Mesendoderm (in vitro differentiated cells): ENCODE measurements around the gene SSH2.

ENCODE experiments used
- DNase-seq: peaks from one replicate; pipeline ENCODE4 v3.0.0; 2013
- H2AK5ac ChIP-seq: 2 replicates; pipeline ENCODE4 v1.6.1; 2013; ENCODE audit warnings: low read length, inconsistent platforms
- H2BK120ac ChIP-seq: 2 replicates; pipeline ENCODE4 v1.6.1; 2013; ENCODE audit warnings: low read depth, mild to moderate bottlenecking, low read length, moderate library complexity, mixed read lengths
- H2BK15ac ChIP-seq: replicated peaks from 2 replicates; pipeline ENCODE4 v1.6.1; 2013; ENCODE audit warnings: low read depth, mild to moderate bottlenecking, moderate library complexity
- H2BK5ac ChIP-seq: 2 replicates; pipeline ENCODE4 v1.6.1; 2013; ENCODE audit warnings: low read length, inconsistent platforms
- H3K18ac ChIP-seq: 2 replicates; pipeline ENCODE4 v1.6.1; 2013; ENCODE audit warnings: mild to moderate bottlenecking, low read length, mixed read lengths
- H3K23ac ChIP-seq: one replicate; pipeline ENCODE4 v1.6.1; 2013; ENCODE audit warnings: low read length
- H3K27ac ChIP-seq: 2 replicates; pipeline ENCODE4 v1.5.1; 2013; ENCODE audit warnings: low read depth, mild to moderate bottlenecking, inconsistent platforms, low read length, moderate library complexity
- H3K27me3 ChIP-seq: 2 replicates; pipeline ENCODE4 v1.6.1; 2013; ENCODE audit warnings: low read length, control low read depth, mild to moderate bottlenecking, inconsistent platforms; ENCODE audit not compliant: insufficient read depth, poor library complexity
- H3K36me3 ChIP-seq: 2 replicates; pipeline ENCODE4 v1.6.1; 2013; ENCODE audit warnings: low read length, inconsistent platforms; ENCODE audit not compliant: control insufficient read depth, insufficient read depth
- H3K4ac ChIP-seq: one replicate; pipeline ENCODE4 v1.6.1; 2013; ENCODE audit warnings: low read depth, mild to moderate bottlenecking, low read length, moderate library complexity
- H3K4me1 ChIP-seq: 2 replicates; pipeline ENCODE4 v1.6.1; 2013; ENCODE audit warnings: low read depth, low read length, inconsistent platforms; ENCODE audit not compliant: control insufficient read depth
- H3K4me2 ChIP-seq: 2 replicates; pipeline ENCODE4 v1.6.1; 2013; ENCODE audit warnings: low read length
- H3K4me3 ChIP-seq: 2 replicates; pipeline ENCODE4 v1.5.1; 2013; ENCODE audit warnings: mild to moderate bottlenecking, low read length
- H3K56ac ChIP-seq: one replicate; pipeline ENCODE4 v1.6.1; 2013; ENCODE audit warnings: low read length
- H3K79me1 ChIP-seq: 2 replicates; pipeline ENCODE4 v1.6.1; 2013; ENCODE audit warnings: low read length, inconsistent platforms
- H3K79me2 ChIP-seq: 2 replicates; pipeline ENCODE4 v1.6.1; 2013; ENCODE audit warnings: mild to moderate bottlenecking, low read length; ENCODE audit not compliant: control insufficient read depth, insufficient read depth
- H3K9ac ChIP-seq: 2 replicates; pipeline ENCODE4 v1.6.1; 2013; ENCODE audit warnings: low read length, inconsistent platforms
- H4K5ac ChIP-seq: one replicate; pipeline ENCODE4 v1.6.1; 2013; ENCODE audit warnings: low read length
- H4K8ac ChIP-seq: one replicate; pipeline ENCODE4 v1.6.1; 2013; ENCODE audit warnings: low read depth, mild to moderate bottlenecking, control low read depth, low read length, moderate library complexity
- WGBS: extraction: QIAGEN DNeasy Blood & Tissue Kit; methylation state at CpG from one replicate; pipeline ENCODE4 v1.1.7; 2013; ENCODE audit warnings: low lambda C conversion rate, missing lambda C conversion rate; ENCODE audit not compliant: insufficient coverage; ENCODE audit errors: extremely low coverage; 5-methylcytosine and 5-hydroxymethylcytosine counted together

SSH2 gene

GRCh38 chr17:29597361-29598172 lies 332.5 kb downstream of the SSH2 start:
- Histone ChIP-seq H3K4ac (no peak overlapping the region), H3K4me3 (no peak overlapping the region), H3K4me2 (no peak overlapping the region), H2BK5ac (no peak overlapping the region), H4K8ac (no peak overlapping the region), H3K27me3 (no peaks in the 10 kb centered on the region), H3K23ac (no peak overlapping the region), H3K79me2 (no peaks in the 10 kb centered on the region), H3K36me3 (no peaks in the 10 kb centered on the region), H3K18ac (no peak overlapping the region), H2BK120ac (no peak overlapping the region), H3K56ac (peak overlapping the region; percentile 66), H3K4me1 (peaks cover 5% of the 10 kb centered on the region), H3K9ac (peak overlapping the region; percentile 21), H3K79me1 (no peaks in the 10 kb centered on the region), H4K5ac (no peak overlapping the region), H3K27ac (no peak overlapping the region), H2AK5ac (no peak overlapping the region), H2BK15ac (no peak overlapping the region)
- no peak for DNase-seq
- no CpG with 5 or more reads among the region's 13 CpGs for WGBS

- H3K18ac ChIP-seq = no peak overlapping the region
- no peak overlapping the region for H3K4me3 ChIP-seq
- H3K79me1 ChIP-seq = no peaks in the 10 kb centered on the region
- DNase-seq = no peak
- no peak overlapping the region for H4K8ac ChIP-seq
- no peak overlapping the region for H2BK120ac ChIP-seq
- no peak overlapping the region for H2BK15ac ChIP-seq
- no peak overlapping the region for H2BK5ac ChIP-seq
- peaks cover 5% of the 10 kb centered on the region for H3K4me1 ChIP-seq
- H3K23ac ChIP-seq = no peak overlapping the region
- no peak overlapping the region for H4K5ac ChIP-seq
- no peaks in the 10 kb centered on the region for H3K27me3 ChIP-seq
- WGBS = no CpG with 5 or more reads among the region's 9 CpGs
- H3K4me2 ChIP-seq = no peak overlapping the region
- no peak overlapping the region for H3K27ac ChIP-seq
- no peaks in the 10 kb centered on the region for H3K36me3 ChIP-seq
- H3K9ac ChIP-seq = no peak overlapping the region
- H3K4ac ChIP-seq = no peak overlapping the region
- H3K79me2 ChIP-seq = no peaks in the 10 kb centered on the region
- no peak overlapping the region for H2AK5ac ChIP-seq
- peak overlapping the region; percentile 44 for H3K56ac ChIP-seq
These were observed 333.2 kb downstream of the SSH2 start for GRCh38 chr17:29596811-29597210.

GRCh38 chr17:29595943-29596774 lies 333.9 kb downstream of the SSH2 start:
- no peak overlapping the region for H3K4me3 ChIP-seq
- peaks cover 5% of the 10 kb centered on the region for H3K4me1 ChIP-seq
- no peaks in the 10 kb centered on the region for H3K36me3 ChIP-seq
- H3K56ac ChIP-seq = no peak overlapping the region
- H3K18ac ChIP-seq = no peak overlapping the region
- H3K4ac ChIP-seq = no peak overlapping the region
- no peak overlapping the region for H2AK5ac ChIP-seq
- H3K23ac ChIP-seq = no peak overlapping the region
- DNase-seq = no peak
- no peak overlapping the region for H2BK5ac ChIP-seq
- H3K79me1 ChIP-seq = no peaks in the 10 kb centered on the region
- no peak overlapping the region for H3K4me2 ChIP-seq
- no peak overlapping the region for H2BK120ac ChIP-seq
- no peak overlapping the region for H3K27ac ChIP-seq
- H4K8ac ChIP-seq = no peak overlapping the region
- H3K79me2 ChIP-seq = no peaks in the 10 kb centered on the region
- H2BK15ac ChIP-seq = no peak overlapping the region
- WGBS = no CpG with 5 or more reads among the region's 12 CpGs
- no peak overlapping the region for H3K9ac ChIP-seq
- H3K27me3 ChIP-seq = no peaks in the 10 kb centered on the region
- H4K5ac ChIP-seq = no peak overlapping the region

- H3K4ac ChIP-seq = no peak overlapping the region
- H3K18ac ChIP-seq = no peak overlapping the region
- WGBS = no CpG with 5 or more reads among the region's 7 CpGs
- H3K4me3 ChIP-seq = no peak overlapping the region
- H3K4me1 ChIP-seq = peaks cover 5% of the 10 kb centered on the region
- no peak overlapping the region for H4K5ac ChIP-seq
- no peak overlapping the region for H2BK5ac ChIP-seq
- H3K9ac ChIP-seq = no peak overlapping the region
- no peak overlapping the region for H4K8ac ChIP-seq
- H2BK120ac ChIP-seq = no peak overlapping the region
- H3K4me2 ChIP-seq = no peak overlapping the region
- H3K56ac ChIP-seq = no peak overlapping the region
- H3K27me3 ChIP-seq = no peaks in the 10 kb centered on the region
- DNase-seq = peak; percentile 69
- H3K23ac ChIP-seq = peak overlapping the region; percentile 30
- H3K27ac ChIP-seq = no peak overlapping the region
- H2BK15ac ChIP-seq = no peak overlapping the region
- no peaks in the 10 kb centered on the region for H3K79me1 ChIP-seq
- H3K36me3 ChIP-seq = no peaks in the 10 kb centered on the region
- no peak overlapping the region for H2AK5ac ChIP-seq
- no peaks in the 10 kb centered on the region for H3K79me2 ChIP-seq
These were observed 334.7 kb downstream of the SSH2 start for GRCh38 chr17:29595107-29595942.

- no peak overlapping the region for H4K8ac ChIP-seq
- H2BK5ac ChIP-seq = no peak overlapping the region
- H3K9ac ChIP-seq = no peak overlapping the region
- H3K79me2 ChIP-seq = no peaks in the 10 kb centered on the region
- no peak overlapping the region for H2BK15ac ChIP-seq
- no peak for DNase-seq
- H3K27me3 ChIP-seq = no peaks in the 10 kb centered on the region
- no peak overlapping the region for H2AK5ac ChIP-seq
- H3K4ac ChIP-seq = no peak overlapping the region
- H3K4me3 ChIP-seq = no peak overlapping the region
- H3K36me3 ChIP-seq = no peaks in the 10 kb centered on the region
- H3K27ac ChIP-seq = no peak overlapping the region
- WGBS = no CpG with 5 or more reads among the region's 11 CpGs
- H2BK120ac ChIP-seq = no peak overlapping the region
- peaks cover 7% of the 10 kb centered on the region for H3K4me1 ChIP-seq
- no peak overlapping the region for H3K4me2 ChIP-seq
- H3K56ac ChIP-seq = no peak overlapping the region
- H4K5ac ChIP-seq = no peak overlapping the region
- peak overlapping the region; percentile 30 for H3K23ac ChIP-seq
- H3K79me1 ChIP-seq = no peaks in the 10 kb centered on the region
- H3K18ac ChIP-seq = no peak overlapping the region
These were observed 335.4 kb downstream of the SSH2 start for GRCh38 chr17:29594519-29595090.
